HG02763 (cell line): ENCODE results near the gene MEGF6.
"Not testable (repeated sequence)": the region's sequence is repeated elsewhere in the genome, so short reads cannot be mapped to it uniquely, and the experiment has no call there.

Experiments
- ATAC-seq: cut with Tn5 transposase; IDR thresholded peaks from one replicate; pipeline ENCODE4 v1.9.1; 2021; ENCODE audit warnings: mild to moderate bottlenecking, moderate library complexity; ENCODE audit not compliant: unreplicated experiment

MEGF6 gene

DNA sequence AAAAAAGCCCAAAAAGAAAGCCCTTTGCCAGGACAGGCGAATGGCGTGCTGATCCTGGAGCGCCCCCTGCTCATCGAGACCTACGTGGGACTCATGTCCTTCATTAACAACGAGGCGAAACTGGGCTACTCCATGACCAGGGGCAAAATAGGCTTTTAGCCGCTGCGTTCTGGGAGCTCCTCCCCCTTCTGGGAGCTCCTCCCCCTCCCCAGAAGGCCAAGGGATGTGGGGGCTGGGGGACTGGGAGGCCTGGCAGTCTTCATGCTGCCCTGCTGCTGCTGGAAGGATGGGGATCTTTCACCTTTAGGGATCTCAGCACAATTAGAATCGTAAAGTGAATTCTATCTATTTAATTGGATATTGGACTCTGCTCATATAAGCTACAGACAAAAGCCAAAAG, 17.1 kb upstream of the MEGF6 start:
- ATAC-seq: no peak

DNA sequence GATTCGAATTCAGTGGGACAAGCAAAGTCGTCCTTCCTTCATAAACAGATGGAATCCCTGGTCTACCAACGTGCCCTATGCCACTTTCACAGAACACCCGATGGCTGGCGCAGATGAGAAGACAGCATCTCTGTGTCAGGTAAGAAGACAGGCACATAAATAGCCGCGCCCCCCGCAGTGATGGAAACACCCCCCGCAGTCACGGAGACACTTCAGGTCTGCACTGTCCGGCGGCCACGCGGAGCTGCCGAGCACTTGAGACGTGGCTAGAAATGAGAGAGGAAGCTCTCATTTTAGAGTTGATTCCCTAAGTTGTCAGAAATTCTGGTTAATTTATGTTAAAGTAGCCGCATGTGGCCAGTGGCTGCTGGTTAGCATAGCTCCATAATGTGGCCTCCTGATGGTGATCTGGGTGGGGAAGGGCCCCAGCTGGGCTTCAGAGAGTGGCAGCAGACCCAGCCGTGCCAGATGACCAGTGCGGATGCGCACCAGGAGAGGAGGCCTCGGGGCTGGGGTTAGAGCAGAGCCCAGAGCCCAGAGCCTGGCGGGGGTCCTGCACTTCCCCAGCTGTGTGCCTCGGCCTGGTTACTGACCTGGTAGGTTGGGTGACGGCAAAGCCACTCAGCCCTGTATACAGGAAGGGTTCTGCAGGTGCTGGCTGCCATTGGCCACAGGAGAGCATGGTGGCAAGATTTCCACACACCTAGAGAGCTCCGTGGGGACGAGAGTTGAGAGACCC, 16.4 kb upstream of the MEGF6 start:
- no peak for ATAC-seq

DNA sequence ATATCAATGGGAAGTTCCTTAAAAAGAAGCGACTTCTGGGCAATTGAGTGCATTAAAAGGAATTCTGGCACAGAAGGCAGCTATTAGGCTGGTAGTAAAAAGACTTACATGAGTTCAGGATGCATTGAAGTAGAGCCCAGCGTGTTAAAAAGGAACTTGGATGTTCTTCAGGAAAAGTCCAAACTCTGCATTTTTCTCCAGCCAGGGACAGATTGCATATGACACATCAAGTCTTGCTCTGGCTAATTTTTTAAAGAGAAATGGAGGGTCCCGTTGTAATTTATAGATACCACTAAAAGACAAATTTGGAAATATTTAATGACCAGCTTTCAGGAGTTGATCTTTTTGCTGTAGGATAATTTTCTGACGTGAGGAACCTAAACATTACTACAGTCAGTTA, 14.7 kb upstream of the MEGF6 start:
- no peak for ATAC-seq

DNA sequence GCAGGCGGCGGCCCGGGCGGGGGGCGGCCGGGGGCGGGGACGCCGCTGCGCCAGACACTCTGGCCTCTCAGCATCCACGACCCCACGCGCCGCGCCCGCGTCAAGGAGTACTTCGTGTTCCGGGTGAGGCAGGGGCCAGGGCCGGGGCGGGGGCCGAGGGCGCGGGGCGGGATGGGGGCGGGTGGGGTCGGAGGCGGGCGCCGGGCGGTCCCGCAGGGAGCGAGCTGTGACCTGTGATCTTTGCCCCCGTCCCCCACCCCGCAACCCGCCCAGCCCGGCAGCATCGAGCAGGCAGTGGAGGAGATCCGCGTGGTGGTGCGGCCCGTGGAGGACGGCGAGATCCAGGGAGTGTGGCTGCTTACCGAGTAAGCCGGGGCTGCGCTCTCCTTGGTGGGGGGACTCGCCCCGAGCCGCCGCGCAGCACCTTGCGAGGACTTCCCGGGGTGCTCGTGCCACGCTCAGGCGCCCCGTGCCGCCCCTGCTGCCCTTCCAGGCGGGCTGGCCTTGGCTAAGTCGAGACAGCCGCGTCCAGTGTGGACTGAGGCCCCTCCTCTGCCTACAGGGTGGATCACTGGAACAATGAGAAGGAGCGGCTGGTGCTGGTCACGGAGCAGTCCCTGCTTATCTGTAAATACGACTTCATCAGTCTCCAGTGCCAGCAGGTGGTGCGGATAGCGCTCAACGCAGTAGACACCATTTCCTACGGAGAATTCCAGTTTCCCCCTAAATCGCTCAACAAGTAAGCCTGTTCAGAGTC, 14.0 kb upstream of the MEGF6 start:
- ATAC-seq: peak; percentile 15

DNA sequence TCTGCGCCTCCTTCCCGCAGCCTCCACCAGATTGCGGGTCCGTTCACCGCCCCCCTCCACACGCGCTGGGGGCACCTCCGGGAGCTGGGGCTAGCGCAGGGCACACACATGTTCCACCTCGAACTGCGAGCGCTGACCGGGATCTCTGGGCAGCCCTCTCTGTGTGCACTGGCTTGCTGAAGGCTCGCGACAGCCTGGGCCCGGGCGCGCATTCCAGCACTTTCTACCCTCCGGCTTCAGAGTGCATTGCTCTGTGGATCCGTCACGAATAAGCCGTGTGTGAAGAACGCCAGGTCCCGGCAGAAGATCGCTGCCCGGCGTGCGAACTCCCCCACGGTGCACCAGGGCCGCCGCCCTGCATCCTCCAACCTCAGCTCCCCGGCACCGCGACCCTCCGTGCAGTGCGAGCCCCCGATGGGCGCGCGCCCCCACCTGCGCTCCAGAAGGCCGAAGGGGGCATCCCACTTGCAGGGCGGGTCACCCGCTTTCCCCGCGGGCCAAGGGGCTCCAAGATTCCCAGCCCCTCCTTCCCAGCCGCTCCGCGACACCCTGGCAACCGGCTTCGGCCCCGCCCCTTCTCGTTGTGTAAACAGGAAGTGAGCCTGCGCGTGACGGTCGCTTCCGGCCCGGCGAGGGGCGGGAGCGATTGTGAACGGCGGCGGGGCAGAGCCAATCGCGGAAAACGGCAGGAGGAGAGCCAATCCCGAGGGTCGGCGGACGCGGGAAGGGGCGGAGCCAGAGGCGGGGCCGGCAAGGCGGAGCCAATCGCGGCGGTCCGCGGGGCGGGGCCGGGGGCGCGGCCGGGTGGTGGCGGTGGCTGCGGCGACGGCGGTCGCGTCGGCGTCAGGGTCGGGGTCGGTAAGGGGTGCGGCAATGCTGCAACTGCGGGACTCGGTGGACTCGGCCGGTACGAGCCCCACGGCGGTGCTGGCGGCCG, 13.2 kb upstream of the MEGF6 start, which contains the start of gene TPRG1L:
TPRG1L (plus strand) TSS at position 816 of the 937 bp plus-strand sequence; CDS start at position 874, 58 bp downstream.
- peak; percentile 95 for ATAC-seq

DNA sequence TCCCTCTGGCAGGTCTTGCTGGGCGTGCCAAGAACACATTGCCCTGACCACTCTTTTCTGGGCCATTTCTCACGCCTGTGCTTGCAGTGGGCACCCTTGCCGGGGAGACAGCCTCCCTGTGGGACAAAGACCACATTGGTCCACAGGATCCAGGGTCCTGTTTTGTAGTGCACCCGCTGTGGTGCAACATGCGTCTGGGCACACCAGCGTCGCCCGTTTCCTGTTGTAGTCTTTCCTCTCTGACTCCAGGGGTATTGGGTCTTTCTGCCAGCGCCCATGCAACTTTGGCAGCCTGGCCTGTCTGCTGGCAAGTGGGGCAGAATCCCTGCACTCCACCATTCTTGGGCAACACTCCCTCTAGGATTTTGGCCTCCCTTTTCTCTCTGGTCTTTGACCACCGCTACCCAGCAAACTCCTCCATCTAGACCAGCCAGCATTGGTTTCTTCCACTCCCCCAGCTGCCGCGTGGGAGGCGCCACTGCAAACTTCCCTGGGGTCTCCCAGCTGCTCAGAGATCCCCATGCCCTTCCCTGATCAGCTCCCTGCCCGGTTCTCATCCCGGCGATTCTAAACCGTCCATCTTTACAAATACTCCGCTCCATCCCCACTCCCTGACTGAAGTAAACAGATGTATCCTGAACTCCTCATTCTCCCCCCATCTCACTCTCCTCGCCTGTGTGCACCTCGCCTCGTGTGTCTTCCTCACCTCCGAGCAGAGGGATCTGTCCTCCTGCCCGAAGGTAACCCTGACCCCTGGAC, 12.3 kb upstream of the MEGF6 start:
- no peak for ATAC-seq

DNA sequence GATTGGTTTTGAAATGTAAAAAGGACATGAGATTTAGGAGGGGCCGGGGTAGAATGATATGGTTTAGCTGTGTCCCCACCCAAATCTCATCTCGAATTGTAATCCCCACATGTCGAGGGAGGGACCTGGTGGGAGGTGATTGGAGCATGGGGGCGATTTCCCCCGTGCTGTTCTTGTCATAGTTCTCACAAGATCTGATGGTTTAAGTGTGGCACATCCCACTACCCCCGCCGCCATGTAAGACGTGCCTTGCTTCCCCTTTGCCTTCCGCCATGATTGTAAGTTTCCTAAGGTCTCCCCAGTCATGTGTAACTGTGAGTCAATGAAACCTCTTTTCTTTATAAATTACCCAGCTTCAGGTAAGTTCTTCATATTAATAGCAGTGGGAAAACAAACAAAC, 10.8 kb upstream of the MEGF6 start:
- ATAC-seq: not testable (repeated sequence)

DNA sequence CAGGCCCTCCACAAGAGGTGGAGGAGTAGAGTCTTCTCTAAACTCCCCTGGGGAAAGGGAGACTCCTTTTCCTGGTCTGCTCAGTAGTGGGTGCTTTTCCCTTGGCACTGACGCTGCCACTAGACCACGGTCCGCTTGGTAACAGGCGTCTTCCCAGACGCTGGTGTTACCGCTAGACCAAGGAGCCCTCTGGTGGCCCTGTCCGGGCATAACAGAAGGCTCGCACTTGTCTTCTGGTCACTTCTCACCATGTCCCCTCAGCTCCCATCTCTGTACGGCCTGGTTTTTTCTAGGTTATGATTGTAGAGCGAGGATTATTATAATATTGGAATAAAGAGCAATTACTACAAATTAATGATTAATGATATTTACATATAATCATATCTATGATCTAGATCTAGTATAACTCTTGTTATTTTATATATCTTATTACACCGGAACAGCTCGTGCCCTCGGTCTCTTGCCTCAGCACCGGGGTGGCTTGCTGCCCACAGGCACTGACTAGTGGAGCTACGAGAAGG, 9.9 kb upstream of the MEGF6 start:
- not testable (repeated sequence) for ATAC-seq

DNA sequence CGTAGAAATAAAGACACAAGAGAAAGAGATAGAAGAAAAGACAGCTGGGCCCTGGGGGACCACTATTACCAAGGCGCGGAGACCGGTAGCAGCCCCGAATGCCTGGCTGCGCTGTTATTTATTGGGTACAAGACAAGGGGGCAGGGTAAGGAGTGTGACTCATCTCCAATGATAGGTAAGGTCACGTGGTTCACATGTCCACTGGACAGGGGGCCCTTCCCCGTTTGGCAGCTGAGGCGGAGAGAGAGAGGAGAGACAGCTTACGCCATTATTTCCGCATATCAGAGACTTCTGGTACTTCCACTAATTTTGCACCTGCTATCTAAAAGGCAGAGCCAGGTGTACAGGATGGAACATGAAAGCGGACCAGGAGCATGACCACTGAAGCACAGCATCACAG, 9.4 kb upstream of the MEGF6 start:
- ATAC-seq: no peak

DNA sequence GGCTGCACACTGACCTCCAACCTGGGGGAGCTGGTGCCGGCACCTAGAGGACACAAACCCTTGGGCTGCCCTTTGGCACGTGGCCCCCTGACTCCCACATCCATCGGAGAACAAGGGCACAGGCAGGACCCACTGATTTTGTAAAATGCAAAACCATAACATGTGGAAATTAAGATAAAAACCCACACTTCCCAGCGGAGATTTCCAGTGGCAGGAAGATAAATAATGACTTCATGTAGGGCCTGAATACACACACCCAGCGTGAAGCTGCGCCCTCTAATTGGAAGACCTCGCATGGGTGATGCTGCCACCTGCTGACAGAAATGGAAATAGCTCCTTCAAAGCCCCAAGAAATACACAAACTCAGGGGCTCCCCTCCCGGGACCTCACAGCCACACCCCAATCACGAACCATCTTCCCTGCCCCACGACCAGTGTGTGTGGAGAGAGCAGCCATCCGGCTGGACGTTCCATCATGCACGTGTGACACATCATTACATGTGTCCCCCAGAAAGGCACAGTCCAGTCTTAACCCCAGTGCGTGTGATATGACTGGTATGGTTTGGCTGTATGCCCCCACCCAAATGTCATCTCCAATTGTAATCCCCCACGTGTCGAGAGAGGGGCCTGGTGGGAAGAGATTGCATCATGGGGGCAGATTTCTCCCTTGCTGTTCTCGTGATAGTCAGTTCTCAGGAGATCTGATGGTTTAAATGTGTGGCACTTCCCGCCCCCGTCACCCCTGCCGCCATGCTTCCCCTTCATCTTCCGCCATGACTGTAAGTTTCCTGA, 7.8 kb upstream of the MEGF6 start:
- no peak for ATAC-seq

DNA sequence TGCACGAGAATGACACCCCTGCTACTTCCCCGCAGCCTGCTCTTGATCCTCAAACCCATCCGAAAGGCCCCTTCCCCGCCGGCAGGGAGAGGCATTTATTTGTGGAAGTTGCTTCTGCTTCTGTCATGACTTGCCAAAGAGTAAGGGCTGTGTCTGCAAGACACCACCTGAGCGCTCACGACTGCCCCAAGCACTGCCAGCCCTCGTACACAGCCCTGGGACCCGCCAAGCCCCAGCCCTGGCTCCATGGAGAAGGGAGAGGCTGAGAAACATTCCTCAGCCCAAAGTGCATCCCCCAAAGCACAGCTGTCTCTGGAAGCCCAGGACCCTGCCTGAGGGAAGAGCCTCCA, 7.2 kb upstream of the MEGF6 start:
- no peak for ATAC-seq

DNA sequence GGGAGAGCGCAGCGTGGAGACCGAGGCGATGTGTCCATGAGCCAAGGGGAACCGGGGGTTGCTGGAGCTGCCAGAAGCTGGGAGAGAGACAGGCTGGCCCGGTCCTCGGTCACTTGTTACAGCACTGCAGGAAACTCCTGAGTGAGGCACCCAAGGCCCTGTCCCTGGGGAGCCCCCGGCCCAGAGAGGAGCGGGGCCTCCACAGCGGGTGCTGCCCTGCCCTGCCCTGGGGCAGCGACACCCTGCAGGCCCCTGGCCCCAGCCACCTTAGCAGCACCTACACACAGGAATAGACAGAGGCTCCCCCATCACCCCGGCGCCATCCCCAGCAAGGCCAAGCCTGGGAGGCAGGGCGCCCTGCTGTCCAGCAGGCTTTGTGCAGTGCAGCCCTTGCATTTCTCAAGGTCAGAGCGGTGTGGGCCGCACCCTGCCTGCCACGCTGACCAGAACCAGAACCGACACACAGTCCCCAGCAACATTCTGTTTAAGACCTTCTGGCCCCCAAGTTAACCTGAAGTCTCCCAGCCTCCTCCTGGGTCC, 6.6 kb upstream of the MEGF6 start:
- ATAC-seq: no peak

DNA sequence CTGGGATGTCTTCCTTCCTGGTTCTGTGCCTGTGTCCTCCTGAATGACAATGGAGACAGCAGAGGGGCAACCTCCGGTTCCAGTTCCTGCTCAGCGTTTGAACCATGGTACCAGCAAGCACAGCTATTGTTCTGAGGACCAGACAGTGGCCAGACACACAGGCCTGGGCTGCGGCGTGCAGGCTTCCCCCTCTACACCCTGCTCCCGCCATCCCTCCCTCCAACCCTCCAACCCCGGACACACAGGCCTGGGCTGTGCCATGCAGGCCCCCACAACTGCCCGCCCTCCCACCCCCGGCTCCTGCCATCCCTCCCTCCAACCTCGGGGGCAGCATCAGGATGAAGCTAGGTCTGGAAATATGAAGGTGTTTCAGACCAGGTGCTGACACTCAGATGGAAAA, 5.6 kb upstream of the MEGF6 start:
- no peak for ATAC-seq

DNA sequence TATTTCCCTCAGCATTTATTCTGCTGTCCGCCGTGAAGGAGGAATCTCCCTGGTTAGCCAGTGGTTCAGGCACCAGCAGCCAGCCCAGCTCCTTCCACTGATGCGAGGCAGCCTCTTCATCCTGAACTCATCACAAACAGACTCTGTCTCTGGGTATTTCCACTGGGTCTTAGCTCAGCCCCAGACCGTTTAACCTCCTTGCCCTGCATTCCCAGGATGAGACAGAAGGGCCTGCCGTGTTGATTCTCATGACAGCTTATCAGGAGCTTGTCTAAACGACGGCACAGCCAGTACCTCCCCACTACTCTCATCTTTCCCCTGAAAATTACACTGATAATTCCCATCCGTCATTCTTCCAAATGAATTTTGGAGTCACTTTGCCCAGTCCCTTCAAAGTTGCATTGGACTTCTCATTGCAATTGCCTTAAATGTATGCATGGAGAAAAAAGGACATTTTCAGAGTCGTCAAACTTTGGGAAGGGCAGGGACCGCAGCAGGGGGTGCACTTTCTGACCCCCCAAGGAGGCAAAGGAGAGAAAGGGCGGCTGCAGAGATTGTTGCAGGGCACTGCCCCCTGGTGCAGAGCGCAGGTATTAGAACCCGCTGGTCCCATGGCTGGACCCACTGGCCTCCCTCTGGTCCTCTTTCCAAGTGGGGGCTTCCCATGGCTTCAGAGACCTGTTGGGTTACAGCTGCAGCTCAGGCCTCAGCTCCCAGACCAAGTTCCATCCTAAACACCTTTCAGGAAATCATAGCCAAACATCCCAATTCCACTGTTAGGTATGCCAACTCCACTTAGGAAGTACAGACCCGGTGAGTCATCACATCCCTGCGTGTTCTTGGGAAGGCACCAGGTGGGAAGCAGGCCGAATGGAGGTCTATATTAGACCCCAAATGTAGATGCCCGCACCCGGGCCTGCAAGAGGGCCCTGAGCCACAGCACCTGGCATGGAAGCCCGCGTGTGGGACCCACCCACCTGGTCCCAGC, 3.7 kb upstream of the MEGF6 start:
- no peak for ATAC-seq

DNA sequence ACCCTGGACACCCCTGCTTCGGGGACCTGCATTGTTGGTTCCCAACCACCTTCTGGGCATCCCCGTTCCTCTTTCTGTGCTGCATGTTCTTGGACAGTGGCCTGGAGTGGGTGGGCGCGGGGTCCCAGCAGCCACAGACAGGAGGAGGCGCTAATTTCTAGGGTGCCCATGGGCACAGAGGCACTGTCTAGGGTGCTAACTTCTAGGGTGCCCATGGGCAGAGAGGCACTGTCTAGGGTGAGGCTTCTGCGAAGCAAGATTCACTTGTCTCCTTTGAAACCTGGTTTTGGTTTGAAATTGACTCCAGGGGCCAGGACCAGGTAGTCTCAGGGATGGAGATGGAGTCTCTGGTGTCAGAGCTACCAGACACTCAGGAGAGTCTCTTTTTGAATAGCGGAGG, 815 bp upstream of the MEGF6 start:
- ATAC-seq: no peak

DNA sequence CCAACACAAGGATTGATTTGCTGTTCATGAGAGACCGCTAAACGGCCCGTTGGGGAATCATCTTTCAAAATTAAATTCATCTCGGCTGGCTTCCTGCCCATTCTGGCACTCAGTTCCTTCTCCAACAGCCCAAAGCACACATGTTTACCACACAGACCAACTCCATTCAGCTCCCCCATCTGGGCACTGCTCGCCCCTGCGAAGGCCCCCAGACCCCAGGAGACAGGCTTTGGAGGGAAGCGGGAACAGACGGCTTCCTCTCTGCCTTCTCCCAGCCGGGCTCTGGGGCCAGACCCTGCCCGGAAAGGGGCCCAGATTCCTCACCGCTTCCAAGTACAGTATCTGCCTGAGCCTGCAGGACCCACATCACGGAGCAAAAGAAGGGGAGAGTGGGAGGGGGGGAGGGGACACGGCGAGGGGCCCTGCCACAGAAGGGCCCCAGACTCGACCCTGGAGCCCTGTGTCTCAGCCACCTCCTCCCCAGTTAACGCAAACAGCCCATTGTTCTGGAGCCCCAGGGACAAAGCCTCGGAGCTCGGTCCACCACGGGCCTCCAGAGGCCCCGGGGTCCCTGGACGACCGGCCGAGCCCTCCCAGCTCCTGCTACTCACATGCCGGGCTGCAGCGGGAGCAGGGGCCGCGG, 660 bp downstream of the MEGF6 start:
- no peak for ATAC-seq

DNA sequence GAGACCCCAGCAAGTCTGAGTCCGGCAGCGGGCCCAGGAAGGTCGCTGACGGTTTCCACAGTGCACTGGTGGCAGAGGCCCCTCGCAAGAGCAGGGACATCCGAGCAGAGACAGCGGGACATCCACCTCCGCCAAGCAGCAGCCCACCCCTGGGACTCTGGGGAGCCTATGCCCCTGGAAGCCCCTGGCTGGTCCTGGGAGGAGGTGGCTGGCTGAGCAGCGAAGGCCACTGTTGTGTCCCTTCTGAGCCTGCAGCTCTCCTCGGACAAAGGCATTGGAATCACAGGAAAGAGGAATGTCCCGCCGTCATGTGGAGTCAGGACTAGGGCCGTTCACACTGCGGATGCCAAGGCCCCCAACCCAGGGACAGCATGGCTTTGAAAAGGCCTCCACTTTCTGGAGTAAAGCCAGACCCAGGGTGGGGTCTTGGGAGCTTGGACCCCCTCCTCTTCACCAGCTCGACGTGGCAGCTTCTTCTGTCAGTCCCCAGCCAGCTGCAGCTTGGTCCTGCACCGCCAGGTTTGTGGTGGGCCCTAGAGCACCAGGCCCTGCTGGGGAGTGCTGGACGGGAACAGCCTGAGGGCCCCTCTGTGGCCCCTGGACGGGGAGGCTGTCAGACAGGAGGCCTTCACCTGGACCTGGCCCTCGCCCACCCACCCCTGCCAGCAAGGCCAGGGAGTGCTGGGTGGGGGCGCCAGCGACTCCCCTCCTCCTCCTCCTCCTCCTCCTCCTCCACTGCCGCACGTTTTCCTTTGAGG, 1.4 kb downstream of the MEGF6 start:
- ATAC-seq: no peak
